Stimulated activated CD4-positive, alpha-beta T cell treated with anti-CD3 and anti-CD28 coated beads, Interleukin-2, amount 100 ng/mL, for 24 hours (primary cell): ENCODE measurements around the gene SMG9.
"Not testable (repeated sequence)": the region's sequence is repeated elsewhere in the genome, so short reads cannot be mapped to it uniquely, and the experiment has no call there.

Experiments used
- DNase-seq, 2 donors: peaks; one replicate each; pipeline ENCODE4 v3.0.0-alpha.2; 2020

Gene SMG9

GRCh38 chr19:43687660-43687997 is 67.1 kb downstream of the SMG9 start:
- DNase-seq, result no peak

GRCh38 chr19:43684326-43684725 is 70.4 kb downstream of the SMG9 start:
- no peak for DNase-seq

GRCh38 chr19:43683905-43684304 is 70.9 kb downstream of the SMG9 start:
- no peak for DNase-seq

GRCh38 chr19:43682824-43683661 is 71.7 kb downstream of the SMG9 start:
- DNase-seq, result no peak

- not testable (repeated sequence) for DNase-seq
Observed at GRCh38 chr19:43682269-43682668, 72.5 kb downstream of the SMG9 start.

- DNase-seq, result no peak
Observed at GRCh38 chr19:43681821-43682220, 72.9 kb downstream of the SMG9 start.

GRCh38 chr19:43678512-43679261 is 76.1 kb downstream of the SMG9 start:
- DNase-seq, result no peak
